ENCODE data around the gene MON2. TPM values are rescaled to one million over a fixed set of nuclear protein-coding genes. Genes with fewer than 3 reads are reported as not detected.
"Not testable (repeated sequence)": the region's sequence is repeated elsewhere in the genome, so short reads cannot be mapped to it uniquely, and the experiment has no call there.

The MON2 gene
- total RNA-seq, 1 donor from 2014 or later, result 67.3 TPM

DNA sequence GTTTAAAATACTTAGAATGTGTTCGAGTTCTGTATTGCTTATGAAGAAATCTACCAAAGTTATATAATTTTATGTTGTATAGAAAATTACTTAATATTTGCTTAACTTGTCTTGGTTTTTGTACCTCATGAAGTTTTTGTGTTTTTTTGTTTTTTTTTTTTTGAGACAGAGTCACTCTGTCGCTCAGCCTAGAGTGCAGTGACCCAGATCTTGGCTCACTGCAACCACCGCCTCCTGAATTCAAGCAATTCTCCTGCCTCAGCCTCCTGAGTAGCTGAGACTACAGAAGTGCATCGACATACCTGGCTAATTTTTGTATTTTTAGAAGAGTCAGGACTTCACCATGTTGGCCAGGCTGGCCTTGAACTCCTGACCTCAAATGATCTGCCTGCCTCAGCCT is 69.9 kb downstream of the MON2 start:
- no peaks in the 10 kb centered on the region for H3K27me3 ChIP-seq (ENCODE audit: control insufficient read depth in 3 of 3, insufficient read depth in 3 of 3, low read length in 3 of 3)
- H3K9ac ChIP-seq (ENCODE audit: low read depth in 1 of 3, low read length in 3 of 3), result no peak overlapping the region
- no peak overlapping the region for H3K27ac ChIP-seq (ENCODE audit: low read depth, low read length)
- no peaks in the 10 kb centered on the region for H3K4me1 ChIP-seq (ENCODE audit: control insufficient read depth in 3 of 3, insufficient read depth in 3 of 3, low read length in 3 of 3)
- no peaks in the 10 kb centered on the region for H3K9me3 ChIP-seq (ENCODE audit: control insufficient read depth in 3 of 3, low read length in 3 of 3)
- H3K36me3 ChIP-seq (ENCODE audit: control insufficient read depth in 3 of 3, insufficient read depth in 3 of 3, low read length in 3 of 3), result peaks cover 0 to 23% (median 20%) of the 10 kb centered on the region in 3 donors
- no peak overlapping the region for H3K4me3 ChIP-seq (ENCODE audit: low read length in 3 of 3)

DNA sequence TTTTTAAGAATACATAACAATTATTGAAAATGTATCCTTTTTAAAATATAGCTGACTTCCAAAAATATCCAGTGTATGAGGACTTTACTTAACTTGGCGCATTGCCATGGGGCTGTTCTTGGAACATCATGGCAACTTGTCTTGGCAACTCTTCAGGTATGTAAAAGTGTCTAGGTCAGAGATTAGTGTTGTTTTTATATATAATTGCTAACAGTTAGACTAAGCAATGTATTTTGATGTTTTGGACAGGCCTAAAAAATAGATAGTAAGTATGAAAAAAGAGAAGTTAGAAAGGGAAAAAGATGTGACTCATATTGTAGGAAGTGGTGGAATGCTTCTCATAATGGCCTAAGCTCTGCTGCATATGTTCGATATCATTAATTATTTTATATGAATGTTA is 70.9 kb downstream of the MON2 start:
- peaks cover 0 to 20% (median 19%) of the 10 kb centered on the region in 3 donors for H3K36me3 ChIP-seq (ENCODE audit: control insufficient read depth in 3 of 3, insufficient read depth in 3 of 3, low read length in 3 of 3)
- H3K27ac ChIP-seq (ENCODE audit: low read depth, low read length), result no peak overlapping the region

DNA sequence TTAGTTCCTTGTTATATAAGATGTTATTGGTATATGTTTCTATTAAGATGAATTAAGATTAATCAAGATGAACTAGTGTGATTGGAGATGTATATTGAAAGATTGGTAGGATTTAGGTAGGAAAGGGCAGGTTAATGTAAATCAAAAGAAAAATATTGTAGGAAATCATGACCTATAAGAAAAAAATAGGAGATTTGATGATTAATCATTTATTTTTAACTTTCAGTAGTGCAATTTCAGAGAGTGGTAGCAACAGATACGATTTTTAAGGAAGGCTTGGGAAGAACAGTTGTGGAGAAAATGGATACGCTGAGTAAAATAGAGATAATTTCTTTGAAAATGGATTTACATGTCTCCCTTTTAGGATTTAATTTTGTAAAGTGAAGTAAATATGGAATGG is 73.7 kb downstream of the MON2 start:
- no peak overlapping the region for H3K27ac ChIP-seq (ENCODE audit: low read depth, low read length)
- no peaks in the 10 kb centered on the region for H3K27me3 ChIP-seq (ENCODE audit: control insufficient read depth in 3 of 3, insufficient read depth in 3 of 3, low read length in 3 of 3)
- peaks cover 8 to 21% (median 19%) of the 10 kb centered on the region in 3 donors for H3K36me3 ChIP-seq (ENCODE audit: control insufficient read depth in 3 of 3, insufficient read depth in 3 of 3, low read length in 3 of 3)
- H3K9me3 ChIP-seq (ENCODE audit: control insufficient read depth in 3 of 3, low read length in 3 of 3), result no peaks in the 10 kb centered on the region
- no peaks in the 10 kb centered on the region for H3K4me1 ChIP-seq (ENCODE audit: control insufficient read depth in 3 of 3, insufficient read depth in 3 of 3, low read length in 3 of 3)
- no peak overlapping the region for H3K4me3 ChIP-seq (ENCODE audit: low read length in 3 of 3)
- H3K9ac ChIP-seq (ENCODE audit: low read depth in 1 of 3, low read length in 3 of 3), result no peak overlapping the region

More for the DNA sequence above, 70.9 kb downstream of the MON2 start:
- Histone ChIP-seq H3K4me1 (ENCODE audit: control insufficient read depth in 3 of 3, insufficient read depth in 3 of 3, low read length in 3 of 3) (no peaks in the 10 kb centered on the region), H3K27me3 (ENCODE audit: control insufficient read depth in 3 of 3, insufficient read depth in 3 of 3, low read length in 3 of 3) (no peaks in the 10 kb centered on the region), H3K9me3 (ENCODE audit: control insufficient read depth in 3 of 3, low read length in 3 of 3) (no peaks in the 10 kb centered on the region), H3K4me3 (ENCODE audit: low read length in 3 of 3) (no peak overlapping the region), H3K9ac (ENCODE audit: low read depth in 1 of 3, low read length in 3 of 3) (no peak overlapping the region)

DNA sequence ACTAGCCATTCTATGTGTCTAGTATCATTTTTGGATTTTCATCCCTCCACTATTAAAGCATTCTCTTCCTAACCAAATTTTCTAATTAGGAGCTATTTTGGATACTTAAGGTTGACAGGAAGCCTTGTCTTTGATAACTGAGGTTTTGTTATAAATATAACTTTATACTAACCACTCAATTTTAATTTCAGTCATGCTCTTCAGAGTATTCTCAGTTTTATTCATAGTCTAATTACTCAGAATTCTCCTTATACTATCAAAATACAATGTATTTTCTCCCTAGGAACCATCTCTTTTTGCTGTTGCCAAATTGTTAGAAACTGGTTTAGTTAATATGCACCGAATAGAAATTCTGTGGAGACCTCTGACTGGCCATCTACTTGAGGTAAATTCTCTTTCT is 76.2 kb downstream of the MON2 start:
- Histone ChIP-seq H3K4me3 (ENCODE audit: low read length in 3 of 3) (no peak overlapping the region), H3K27ac (ENCODE audit: low read depth, low read length) (no peak overlapping the region), H3K36me3 (ENCODE audit: control insufficient read depth in 3 of 3, insufficient read depth in 3 of 3, low read length in 3 of 3) (peaks cover 13 to 35% (median 20%) of the 10 kb centered on the region in 3 donors), H3K9me3 (ENCODE audit: control insufficient read depth in 3 of 3, low read length in 3 of 3) (no peaks in the 10 kb centered on the region), H3K27me3 (ENCODE audit: control insufficient read depth in 3 of 3, insufficient read depth in 3 of 3, low read length in 3 of 3) (no peaks in the 10 kb centered on the region), H3K9ac (ENCODE audit: low read depth in 1 of 3, low read length in 3 of 3) (no peak overlapping the region), H3K4me1 (ENCODE audit: control insufficient read depth in 3 of 3, insufficient read depth in 3 of 3, low read length in 3 of 3) (no peaks in the 10 kb centered on the region)

DNA sequence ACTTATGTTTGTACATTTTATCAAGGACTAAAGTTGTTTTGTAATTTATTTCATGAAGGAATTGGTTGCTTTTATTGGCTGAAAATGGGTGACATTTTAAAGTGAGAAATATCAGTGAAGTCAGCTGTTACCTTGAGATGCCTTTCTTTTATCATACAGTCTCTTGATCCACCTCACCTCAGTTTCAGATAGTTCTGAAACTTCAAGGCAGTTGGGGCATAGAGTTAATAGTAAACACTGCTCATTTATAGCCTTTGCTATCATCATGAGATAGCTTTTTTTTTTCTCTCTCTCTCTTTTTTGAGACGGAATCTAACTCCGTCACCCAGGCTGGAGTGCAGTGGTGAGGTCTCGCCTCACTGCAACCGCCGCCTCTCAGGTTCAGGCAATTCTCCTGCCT is 76.7 kb downstream of the MON2 start:
- Histone ChIP-seq H3K27me3 (ENCODE audit: control insufficient read depth in 3 of 3, insufficient read depth in 3 of 3, low read length in 3 of 3) (no peaks in the 10 kb centered on the region), H3K36me3 (ENCODE audit: control insufficient read depth in 3 of 3, insufficient read depth in 3 of 3, low read length in 3 of 3) (peaks cover 16 to 37% (median 18%) of the 10 kb centered on the region in 3 donors), H3K9ac (ENCODE audit: low read depth in 1 of 3, low read length in 3 of 3) (no peak overlapping the region), H3K9me3 (ENCODE audit: control insufficient read depth in 3 of 3, low read length in 3 of 3) (no peaks in the 10 kb centered on the region), H3K27ac (ENCODE audit: low read depth, low read length) (no peak overlapping the region), H3K4me1 (ENCODE audit: control insufficient read depth in 3 of 3, insufficient read depth in 3 of 3, low read length in 3 of 3) (no peaks in the 10 kb centered on the region), H3K4me3 (ENCODE audit: low read length in 3 of 3) (no peak overlapping the region)

DNA sequence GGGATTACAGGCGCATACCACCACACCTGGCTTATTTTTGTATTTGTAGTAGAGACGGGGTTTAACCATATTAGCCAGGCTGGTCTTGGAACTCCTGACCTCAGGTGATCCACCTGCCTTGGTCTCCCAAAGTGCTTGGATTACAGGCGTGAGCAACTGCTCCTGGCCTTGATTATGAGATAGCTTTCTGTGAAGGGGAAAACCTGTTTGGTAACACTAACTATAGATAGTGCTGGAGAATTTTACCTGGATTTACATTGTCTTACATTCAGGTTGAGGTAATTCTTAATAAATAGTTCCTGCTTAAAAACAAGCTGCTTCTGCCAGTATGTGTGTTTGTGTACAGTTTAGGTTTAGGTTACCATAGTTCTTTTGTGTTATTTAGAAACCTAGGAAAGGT is 77.1 kb downstream of the MON2 start:
- H3K27ac ChIP-seq (ENCODE audit: low read depth, low read length), result no peak overlapping the region

DNA sequence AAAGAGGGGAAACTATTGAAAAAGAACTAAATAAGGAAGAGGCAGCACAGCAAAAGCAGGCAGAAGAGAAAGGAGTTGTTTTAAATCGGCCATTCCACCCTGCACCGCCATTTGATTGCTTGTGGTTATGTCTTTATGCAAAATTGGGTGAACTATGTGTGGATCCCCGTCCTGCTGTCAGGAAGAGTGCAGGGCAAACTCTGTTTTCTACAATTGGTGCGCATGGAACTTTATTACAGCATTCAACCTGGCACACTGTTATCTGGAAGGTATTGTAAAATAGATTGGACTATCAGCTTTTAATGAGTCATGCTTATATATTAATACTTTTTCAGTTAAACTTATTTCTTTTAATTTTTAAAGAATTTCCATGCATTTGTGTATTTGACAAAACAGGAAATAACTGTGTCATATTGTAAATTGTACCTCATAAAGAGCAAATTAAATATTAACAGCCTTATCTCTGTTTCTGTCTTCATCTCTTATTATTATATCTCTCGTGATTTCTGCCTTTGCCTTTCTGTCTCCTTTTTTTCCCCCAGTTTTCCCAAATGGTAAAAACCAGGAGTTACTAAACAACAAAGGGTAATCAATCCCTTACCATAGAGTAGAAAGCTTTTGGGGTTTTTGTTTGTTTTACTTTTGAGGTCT is 86.4 kb downstream of the MON2 start:
- Histone ChIP-seq H3K9ac (ENCODE audit: low read depth in 1 of 3, low read length in 3 of 3) (no peak overlapping the region), H3K4me3 (ENCODE audit: low read length in 3 of 3) (no peak overlapping the region), H3K36me3 (ENCODE audit: control insufficient read depth in 3 of 3, insufficient read depth in 3 of 3, low read length in 3 of 3) (peaks cover 18 to 33% (median 30%) of the 10 kb centered on the region in 3 donors), H3K9me3 (ENCODE audit: control insufficient read depth in 3 of 3, low read length in 3 of 3) (no peaks in the 10 kb centered on the region), H3K27ac (ENCODE audit: low read depth, low read length) (no peak overlapping the region), H3K27me3 (ENCODE audit: control insufficient read depth in 3 of 3, insufficient read depth in 3 of 3, low read length in 3 of 3) (no peaks in the 10 kb centered on the region), H3K4me1 (ENCODE audit: control insufficient read depth in 3 of 3, insufficient read depth in 3 of 3, low read length in 3 of 3) (no peaks in the 10 kb centered on the region)

More for the DNA sequence above, 77.1 kb downstream of the MON2 start:
- Histone ChIP-seq H3K9me3 (ENCODE audit: control insufficient read depth in 3 of 3, low read length in 3 of 3) (no peaks in the 10 kb centered on the region), H3K4me1 (ENCODE audit: control insufficient read depth in 3 of 3, insufficient read depth in 3 of 3, low read length in 3 of 3) (no peaks in the 10 kb centered on the region), H3K9ac (ENCODE audit: low read depth in 1 of 3, low read length in 3 of 3) (no peak overlapping the region), H3K36me3 (ENCODE audit: control insufficient read depth in 3 of 3, insufficient read depth in 3 of 3, low read length in 3 of 3) (peaks cover 16 to 35% (median 17%) of the 10 kb centered on the region in 3 donors), H3K4me3 (ENCODE audit: low read length in 3 of 3) (no peak overlapping the region), H3K27me3 (ENCODE audit: control insufficient read depth in 3 of 3, insufficient read depth in 3 of 3, low read length in 3 of 3) (no peaks in the 10 kb centered on the region)

DNA sequence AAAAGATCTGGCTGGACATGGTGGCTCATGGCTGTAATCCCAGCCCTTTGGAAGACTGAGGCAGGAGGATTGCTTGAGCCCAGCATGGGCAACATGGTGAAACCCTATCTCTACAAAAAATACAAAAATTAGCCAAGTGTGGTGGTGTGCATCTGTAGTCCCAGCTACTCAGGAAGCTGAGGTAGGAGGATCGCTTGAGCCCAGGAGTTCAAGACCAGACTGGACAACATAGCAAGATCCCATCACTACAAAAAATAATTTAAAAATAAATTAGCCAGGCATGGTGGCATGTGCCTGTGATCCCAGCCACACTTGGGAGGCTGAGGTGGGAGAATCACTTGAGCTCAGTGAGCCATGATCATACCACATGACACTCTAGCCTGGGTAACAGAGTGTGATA is 92.7 kb downstream of the MON2 start:
- not testable (repeated sequence) for H3K27me3 ChIP-seq (ENCODE audit: control insufficient read depth in 3 of 3, insufficient read depth in 3 of 3, low read length in 3 of 3); H3K9ac ChIP-seq (ENCODE audit: low read depth in 1 of 3, low read length in 3 of 3); H3K4me3 ChIP-seq (ENCODE audit: low read length in 3 of 3)

DNA sequence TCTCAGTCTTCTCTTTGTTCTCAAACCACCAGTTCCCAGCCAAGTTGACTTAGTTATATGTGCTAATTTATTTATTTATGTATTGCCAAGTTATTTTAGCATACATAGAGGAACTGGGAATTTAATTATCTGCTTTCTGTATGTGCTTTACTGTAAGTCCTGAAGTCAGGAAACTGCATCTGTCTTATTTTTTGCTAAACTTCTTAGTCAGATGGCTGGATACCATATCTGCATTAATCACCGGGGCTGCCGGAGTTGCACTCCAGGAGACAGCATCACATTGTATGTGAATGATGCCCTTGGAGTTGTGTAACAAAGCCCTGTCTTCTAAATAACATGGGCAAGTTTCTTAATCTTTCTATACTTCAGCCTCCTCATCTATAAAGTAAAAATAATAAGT is 96.2 kb downstream of the MON2 start:
- peaks cover 5 to 25% (median 15%) of the 10 kb centered on the region in 3 donors for H3K36me3 ChIP-seq (ENCODE audit: control insufficient read depth in 3 of 3, insufficient read depth in 3 of 3, low read length in 3 of 3)
- H3K4me1 ChIP-seq (ENCODE audit: control insufficient read depth in 3 of 3, insufficient read depth in 3 of 3, low read length in 3 of 3), result no peaks in the 10 kb centered on the region
- no peak overlapping the region for H3K27ac ChIP-seq (ENCODE audit: low read depth, low read length)
- no peak overlapping the region for H3K4me3 ChIP-seq (ENCODE audit: low read length in 3 of 3)
- H3K9me3 ChIP-seq (ENCODE audit: control insufficient read depth in 3 of 3, low read length in 3 of 3), result no peaks in the 10 kb centered on the region
- H3K27me3 ChIP-seq (ENCODE audit: control insufficient read depth in 3 of 3, insufficient read depth in 3 of 3, low read length in 3 of 3), result no peaks in the 10 kb centered on the region
- no peak overlapping the region for H3K9ac ChIP-seq (ENCODE audit: low read depth in 1 of 3, low read length in 3 of 3)

More for the DNA sequence above, 92.7 kb downstream of the MON2 start:
- not testable (repeated sequence) for H3K4me1 ChIP-seq (ENCODE audit: control insufficient read depth in 3 of 3, insufficient read depth in 3 of 3, low read length in 3 of 3); H3K9me3 ChIP-seq (ENCODE audit: control insufficient read depth in 3 of 3, low read length in 3 of 3); H3K27ac ChIP-seq (ENCODE audit: low read depth, low read length)
- peaks cover 17 to 24% (median 21%) of the 10 kb centered on the region in 3 donors for H3K36me3 ChIP-seq (ENCODE audit: control insufficient read depth in 3 of 3, insufficient read depth in 3 of 3, low read length in 3 of 3)

DNA sequence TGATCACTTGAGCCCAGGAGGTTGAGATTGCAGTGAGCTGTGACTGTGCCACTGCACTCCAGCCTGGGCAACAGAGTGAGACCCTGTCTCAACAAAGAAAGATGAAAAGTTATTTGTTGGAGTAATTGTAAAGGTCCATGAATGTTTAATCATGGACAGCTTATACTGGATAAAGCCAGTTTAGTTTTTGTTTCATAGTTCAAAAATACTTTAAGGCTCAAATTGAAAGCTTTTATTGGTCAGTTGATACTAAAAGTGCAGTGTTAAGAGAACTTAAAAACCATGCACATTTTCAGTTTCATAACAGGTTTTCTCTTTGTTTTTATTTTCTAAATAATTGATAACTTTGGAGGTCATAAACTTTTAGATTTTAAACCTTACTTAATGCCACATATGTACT is 108.4 kb downstream of the MON2 start:
- no peak overlapping the region for H3K9ac ChIP-seq (ENCODE audit: low read depth in 1 of 3, low read length in 3 of 3)
- H3K4me3 ChIP-seq (ENCODE audit: low read length in 3 of 3), result no peak overlapping the region
- H3K36me3 ChIP-seq (ENCODE audit: control insufficient read depth in 3 of 3, insufficient read depth in 3 of 3, low read length in 3 of 3), result peaks cover 6 to 25% (median 10%) of the 10 kb centered on the region in 3 donors
- H3K27me3 ChIP-seq (ENCODE audit: control insufficient read depth in 3 of 3, insufficient read depth in 3 of 3, low read length in 3 of 3), result no peaks in the 10 kb centered on the region
- H3K9me3 ChIP-seq (ENCODE audit: control insufficient read depth in 3 of 3, low read length in 3 of 3), result no peaks in the 10 kb centered on the region
- no peak overlapping the region for H3K27ac ChIP-seq (ENCODE audit: low read depth, low read length)
- H3K4me1 ChIP-seq (ENCODE audit: control insufficient read depth in 3 of 3, insufficient read depth in 3 of 3, low read length in 3 of 3), result no peaks in the 10 kb centered on the region

Measured in skeletal muscle tissue (tissue), 4 donors.